Glutamatergic neuron (in vitro differentiated cells): ENCODE results near the gene HID1. TPM values are rescaled to one million over a fixed set of nuclear protein-coding genes. Genes with fewer than 3 reads are reported as not detected.
"Not testable (repeated sequence)": the region's sequence is repeated elsewhere in the genome, so short reads cannot be mapped to it uniquely, and the experiment has no call there.

Source experiments
- DNase-seq: peaks from one replicate; pipeline ENCODE4 v3.0.0; 2022
- H3K27ac Mint-ChIP-seq: one replicate; pipeline ENCODE4 v1.8.0; 2020; ENCODE audit warnings: mild to moderate bottlenecking, mixed read lengths, inconsistent platforms; ENCODE audit not compliant: unreplicated experiment
- H3K27me3 Mint-ChIP-seq: one replicate; pipeline ENCODE4 v1.8.0; 2020; ENCODE audit warnings: mild to moderate bottlenecking, moderate library complexity, mixed read lengths, inconsistent platforms; ENCODE audit not compliant: unreplicated experiment
- H3K36me3 Mint-ChIP-seq: one replicate; pipeline ENCODE4 v1.8.0; 2020; ENCODE audit warnings: mild to moderate bottlenecking, mixed read lengths, inconsistent platforms; ENCODE audit not compliant: unreplicated experiment
- H3K4me1 Mint-ChIP-seq: one replicate; pipeline ENCODE4 v1.8.0; 2020; ENCODE audit warnings: mild to moderate bottlenecking, low read depth, mixed read lengths, inconsistent platforms; ENCODE audit not compliant: unreplicated experiment
- H3K4me3 Mint-ChIP-seq: one replicate; pipeline ENCODE4 v1.8.0; 2020; ENCODE audit warnings: mild to moderate bottlenecking, mixed read lengths, inconsistent platforms; ENCODE audit not compliant: unreplicated experiment
- H3K9me3 Mint-ChIP-seq: one replicate; pipeline ENCODE4 v1.8.0; 2020; ENCODE audit warnings: mild to moderate bottlenecking, moderate library complexity, mixed read lengths, inconsistent platforms; ENCODE audit not compliant: unreplicated experiment
- CTCF ChIP-seq: fragments of 200-600 bp; sonication (generic); IDR thresholded peaks from one replicate; pipeline ENCODE4 v1.5.0; 2021; ENCODE audit not compliant: partially characterized antibody, unreplicated experiment
- total RNA-seq: library from RNA; stranded (reverse); fragmentation: NEBNext Ultra II Directional; extraction: Animal tissue kit (Norgen Biotek cat#: 25700); gene quantifications from one replicate; pipeline ENCODE4 v1.2.1, GENCODE V29; 2021; ENCODE audit not compliant: unreplicated experiment

HID1 gene
- total RNA-seq, 1 donor from 2014 or later: 106 TPM

GRCh38 chr17:74917430-74917829 lies 55.1 kb downstream of the HID1 start:
- peaks cover 5% of the 10 kb centered on the region for H3K9me3 Mint-ChIP-seq
- H3K4me3 Mint-ChIP-seq: no peak overlapping the region
- H3K36me3 Mint-ChIP-seq: no peaks in the 10 kb centered on the region
- H3K4me1 Mint-ChIP-seq: peaks cover 2% of the 10 kb centered on the region
- TF ChIP-seq CTCF: no peak
- DNase-seq: no peak
- H3K27ac Mint-ChIP-seq: no peak overlapping the region
- H3K27me3 Mint-ChIP-seq: peaks cover 4% of the 10 kb centered on the region

GRCh38 chr17:74916851-74917199 lies 55.7 kb downstream of the HID1 start:
- Mint-ChIP-seq H3K36me3 (no peaks in the 10 kb centered on the region), H3K27me3 (peaks cover 4% of the 10 kb centered on the region), H3K4me1 (peaks cover 2% of the 10 kb centered on the region), H3K4me3 (no peak overlapping the region), H3K9me3 (peaks cover 5% of the 10 kb centered on the region), H3K27ac (peak overlapping the region; percentile 54)
- no peak for DNase-seq
- TF ChIP-seq CTCF: no peak

GRCh38 chr17:74916136-74916850 lies 56.3 kb downstream of the HID1 start:
- peaks cover 2% of the 10 kb centered on the region for H3K4me1 Mint-ChIP-seq
- no peak overlapping the region for H3K4me3 Mint-ChIP-seq
- no peak for DNase-seq
- peaks cover 4% of the 10 kb centered on the region for H3K27me3 Mint-ChIP-seq
- H3K9me3 Mint-ChIP-seq: peaks cover 5% of the 10 kb centered on the region
- no peaks in the 10 kb centered on the region for H3K36me3 Mint-ChIP-seq
- peak overlapping the region; percentile 54 for H3K27ac Mint-ChIP-seq
- TF ChIP-seq CTCF: no peak

- not testable (repeated sequence) for DNase-seq, H3K4me3 Mint-ChIP-seq, H3K4me1 Mint-ChIP-seq, H3K27me3 Mint-ChIP-seq, H3K9me3 Mint-ChIP-seq, H3K27ac Mint-ChIP-seq, H3K36me3 Mint-ChIP-seq
Observed at GRCh38 chr17:74911423-74911822, 61.1 kb downstream of the HID1 start.

GRCh38 chr17:74909097-74909496 lies 63.5 kb downstream of the HID1 start:
- H3K4me1 Mint-ChIP-seq, H3K9me3 Mint-ChIP-seq, H3K27me3 Mint-ChIP-seq, H3K27ac Mint-ChIP-seq, H3K36me3 Mint-ChIP-seq, DNase-seq, H3K4me3 Mint-ChIP-seq: not testable (repeated sequence)

GRCh38 chr17:74907012-74907411 lies 65.5 kb downstream of the HID1 start:
- H3K27me3 Mint-ChIP-seq: no peaks in the 10 kb centered on the region
- H3K9me3 Mint-ChIP-seq: no peaks in the 10 kb centered on the region
- H3K36me3 Mint-ChIP-seq: no peaks in the 10 kb centered on the region
- no peaks in the 10 kb centered on the region for H3K4me1 Mint-ChIP-seq
- H3K4me3 Mint-ChIP-seq: no peak overlapping the region
- no peak for DNase-seq
- no peak overlapping the region for H3K27ac Mint-ChIP-seq
- no peak for TF ChIP-seq CTCF

- not testable (repeated sequence) for H3K9me3 Mint-ChIP-seq, H3K27ac Mint-ChIP-seq, DNase-seq, H3K27me3 Mint-ChIP-seq, H3K4me1 Mint-ChIP-seq, H3K4me3 Mint-ChIP-seq, H3K36me3 Mint-ChIP-seq
Observed at GRCh38 chr17:74906214-74906793, 66.3 kb downstream of the HID1 start.
